ENCODE results near the gene PTDSS2. TPM values are rescaled to one million over a fixed set of nuclear protein-coding genes. Genes with fewer than 3 reads are reported as not detected.
A peak's percentile ranks its signal among the peaks of the same experiment; 100 is the strongest.

Gene PTDSS2
- total RNA-seq, 1 experiment from 2014 or later: 49.5 TPM

DNA sequence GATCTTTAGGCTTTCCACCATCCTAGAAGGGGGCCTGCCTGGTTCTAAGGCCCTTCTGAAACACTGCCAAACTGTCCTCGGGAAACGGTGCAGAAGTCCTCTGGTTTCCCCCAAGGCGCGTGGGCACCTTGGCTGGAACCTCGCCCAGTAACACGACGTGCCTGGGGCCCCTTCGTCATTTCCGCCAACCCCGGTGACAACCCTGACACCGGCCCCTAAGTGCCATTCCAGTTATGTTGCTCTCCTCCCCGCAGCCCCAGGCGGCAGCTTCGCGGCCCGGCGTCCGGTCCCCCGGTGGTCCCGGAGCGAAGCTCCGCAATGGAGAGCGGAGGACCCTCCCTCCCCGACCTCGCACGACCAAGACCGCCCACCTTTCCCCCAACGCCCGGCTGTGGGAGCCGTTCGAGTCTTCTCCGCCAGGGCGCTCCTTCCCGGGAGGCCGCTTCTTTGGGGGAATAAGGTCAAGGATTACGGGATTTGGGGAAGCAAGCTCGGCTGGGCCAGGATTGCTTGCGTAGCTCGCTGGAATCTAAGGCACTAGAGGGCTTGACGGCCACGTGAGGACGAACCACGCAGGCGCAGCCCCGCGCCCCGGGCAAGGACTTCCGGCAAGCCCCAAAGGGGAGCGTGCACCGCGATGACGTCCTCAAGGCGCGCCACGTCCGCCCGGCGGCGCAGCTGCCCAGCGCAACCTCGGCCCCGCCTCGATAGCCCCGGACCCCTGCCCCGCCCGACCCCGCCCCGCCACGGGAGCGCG lies 56.3 kb downstream of the PTDSS2 start (continued):
- TF ChIP-seq SMAD4 (CRISPR knock-in tag; IDR thresholded peaks at IDR 0.05) (no peak), SP1 (CRISPR knock-in tag; conservative IDR thresholded peaks at IDR 0.05) (peak; percentile 98), EMX1 (CRISPR knock-in tag; IDR thresholded peaks at IDR 0.05) (0 out of 2 replicates have a peak, but pooled peaks have one; percentile 62), KAT7 (CRISPR knock-in tag; IDR thresholded peaks at IDR 0.05; ENCODE audit: borderline replicate concordance) (0 out of 2 replicates have a peak, but pooled peaks have one; percentile 23), NFATC4 (CRISPR knock-in tag; IDR thresholded peaks at IDR 0.05) (no peak)
- TF ChIP-seq, protein P1, sequence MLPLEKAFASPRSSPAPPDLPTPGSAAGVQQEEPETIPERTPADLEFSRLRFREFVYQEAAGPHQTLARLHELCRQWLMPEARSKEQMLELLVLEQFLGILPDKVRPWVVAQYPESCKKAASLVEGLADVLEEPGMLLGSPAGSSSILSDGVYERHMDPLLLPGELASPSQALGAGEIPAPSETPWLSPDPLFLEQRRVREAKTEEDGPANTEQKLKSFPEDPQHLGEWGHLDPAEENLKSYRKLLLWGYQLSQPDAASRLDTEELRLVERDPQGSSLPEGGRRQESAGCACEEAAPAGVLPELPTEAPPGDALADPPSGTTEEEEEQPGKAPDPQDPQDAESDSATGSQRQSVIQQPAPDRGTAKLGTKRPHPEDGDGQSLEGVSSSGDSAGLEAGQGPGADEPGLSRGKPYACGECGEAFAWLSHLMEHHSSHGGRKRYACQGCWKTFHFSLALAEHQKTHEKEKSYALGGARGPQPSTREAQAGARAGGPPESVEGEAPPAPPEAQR (CRISPR knock-in tag; IDR thresholded peaks at IDR 0.05): no peak
- TF ChIP-seq, protein P2, sequence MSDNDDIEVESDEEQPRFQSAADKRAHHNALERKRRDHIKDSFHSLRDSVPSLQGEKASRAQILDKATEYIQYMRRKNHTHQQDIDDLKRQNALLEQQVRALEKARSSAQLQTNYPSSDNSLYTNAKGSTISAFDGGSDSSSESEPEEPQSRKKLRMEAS (CRISPR knock-in tag; IDR thresholded peaks at IDR 0.05): peak; percentile 94
- TF ChIP-seq, protein P3, sequence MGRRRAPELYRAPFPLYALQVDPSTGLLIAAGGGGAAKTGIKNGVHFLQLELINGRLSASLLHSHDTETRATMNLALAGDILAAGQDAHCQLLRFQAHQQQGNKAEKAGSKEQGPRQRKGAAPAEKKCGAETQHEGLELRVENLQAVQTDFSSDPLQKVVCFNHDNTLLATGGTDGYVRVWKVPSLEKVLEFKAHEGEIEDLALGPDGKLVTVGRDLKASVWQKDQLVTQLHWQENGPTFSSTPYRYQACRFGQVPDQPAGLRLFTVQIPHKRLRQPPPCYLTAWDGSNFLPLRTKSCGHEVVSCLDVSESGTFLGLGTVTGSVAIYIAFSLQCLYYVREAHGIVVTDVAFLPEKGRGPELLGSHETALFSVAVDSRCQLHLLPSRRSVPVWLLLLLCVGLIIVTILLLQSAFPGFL (CRISPR knock-in tag; IDR thresholded peaks at IDR 0.05; ENCODE audit: borderline replicate concordance): no peak
- TF ChIP-seq, protein P4, sequence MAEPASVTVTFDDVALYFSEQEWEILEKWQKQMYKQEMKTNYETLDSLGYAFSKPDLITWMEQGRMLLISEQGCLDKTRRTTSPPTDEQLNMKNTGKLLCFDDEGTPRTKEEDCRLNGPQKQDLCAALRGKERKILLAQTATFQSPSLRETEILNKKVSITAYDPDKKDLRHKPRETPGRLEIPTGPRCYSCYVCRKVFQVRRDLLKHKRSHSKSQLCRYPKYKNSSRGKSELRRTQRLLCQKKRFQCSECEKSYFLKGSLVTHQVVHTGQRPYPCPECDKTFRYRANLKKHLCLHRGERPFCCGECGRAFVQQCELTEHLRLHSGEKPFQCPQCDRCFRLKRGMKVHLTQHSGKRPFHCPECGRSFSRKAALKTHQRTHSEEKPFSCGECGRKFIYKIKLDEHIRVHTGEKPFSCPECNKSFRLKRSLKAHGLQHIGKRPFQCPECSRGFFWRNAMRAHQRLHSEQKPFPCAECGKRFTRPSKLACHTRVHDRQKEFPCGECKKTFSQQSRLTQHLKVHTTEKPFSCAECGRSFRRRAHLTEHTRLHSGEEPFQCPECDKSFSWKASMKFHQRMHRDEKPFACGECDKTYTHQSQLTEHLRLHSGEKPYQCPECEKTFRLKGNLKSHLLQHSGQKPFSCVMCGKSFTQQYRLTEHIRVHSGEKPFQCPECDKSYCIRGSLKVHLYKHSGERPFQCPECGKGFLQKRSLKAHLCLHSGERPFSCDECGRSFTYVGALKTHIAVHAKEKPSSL (CRISPR knock-in tag; conservative IDR thresholded peaks at IDR 0.05): no peak
- TF ChIP-seq, protein P5, sequence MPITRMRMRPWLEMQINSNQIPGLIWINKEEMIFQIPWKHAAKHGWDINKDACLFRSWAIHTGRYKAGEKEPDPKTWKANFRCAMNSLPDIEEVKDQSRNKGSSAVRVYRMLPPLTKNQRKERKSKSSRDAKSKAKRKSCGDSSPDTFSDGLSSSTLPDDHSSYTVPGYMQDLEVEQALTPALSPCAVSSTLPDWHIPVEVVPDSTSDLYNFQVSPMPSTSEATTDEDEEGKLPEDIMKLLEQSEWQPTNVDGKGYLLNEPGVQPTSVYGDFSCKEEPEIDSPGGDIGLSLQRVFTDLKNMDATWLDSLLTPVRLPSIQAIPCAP (CRISPR knock-in tag; IDR thresholded peaks at IDR 0.05): no peak
- TF ChIP-seq, protein P6, sequence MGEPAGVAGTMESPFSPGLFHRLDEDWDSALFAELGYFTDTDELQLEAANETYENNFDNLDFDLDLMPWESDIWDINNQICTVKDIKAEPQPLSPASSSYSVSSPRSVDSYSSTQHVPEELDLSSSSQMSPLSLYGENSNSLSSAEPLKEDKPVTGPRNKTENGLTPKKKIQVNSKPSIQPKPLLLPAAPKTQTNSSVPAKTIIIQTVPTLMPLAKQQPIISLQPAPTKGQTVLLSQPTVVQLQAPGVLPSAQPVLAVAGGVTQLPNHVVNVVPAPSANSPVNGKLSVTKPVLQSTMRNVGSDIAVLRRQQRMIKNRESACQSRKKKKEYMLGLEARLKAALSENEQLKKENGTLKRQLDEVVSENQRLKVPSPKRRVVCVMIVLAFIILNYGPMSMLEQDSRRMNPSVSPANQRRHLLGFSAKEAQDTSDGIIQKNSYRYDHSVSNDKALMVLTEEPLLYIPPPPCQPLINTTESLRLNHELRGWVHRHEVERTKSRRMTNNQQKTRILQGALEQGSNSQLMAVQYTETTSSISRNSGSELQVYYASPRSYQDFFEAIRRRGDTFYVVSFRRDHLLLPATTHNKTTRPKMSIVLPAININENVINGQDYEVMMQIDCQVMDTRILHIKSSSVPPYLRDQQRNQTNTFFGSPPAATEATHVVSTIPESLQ (CRISPR knock-in tag; IDR thresholded peaks at IDR 0.05): no peak

DNA sequence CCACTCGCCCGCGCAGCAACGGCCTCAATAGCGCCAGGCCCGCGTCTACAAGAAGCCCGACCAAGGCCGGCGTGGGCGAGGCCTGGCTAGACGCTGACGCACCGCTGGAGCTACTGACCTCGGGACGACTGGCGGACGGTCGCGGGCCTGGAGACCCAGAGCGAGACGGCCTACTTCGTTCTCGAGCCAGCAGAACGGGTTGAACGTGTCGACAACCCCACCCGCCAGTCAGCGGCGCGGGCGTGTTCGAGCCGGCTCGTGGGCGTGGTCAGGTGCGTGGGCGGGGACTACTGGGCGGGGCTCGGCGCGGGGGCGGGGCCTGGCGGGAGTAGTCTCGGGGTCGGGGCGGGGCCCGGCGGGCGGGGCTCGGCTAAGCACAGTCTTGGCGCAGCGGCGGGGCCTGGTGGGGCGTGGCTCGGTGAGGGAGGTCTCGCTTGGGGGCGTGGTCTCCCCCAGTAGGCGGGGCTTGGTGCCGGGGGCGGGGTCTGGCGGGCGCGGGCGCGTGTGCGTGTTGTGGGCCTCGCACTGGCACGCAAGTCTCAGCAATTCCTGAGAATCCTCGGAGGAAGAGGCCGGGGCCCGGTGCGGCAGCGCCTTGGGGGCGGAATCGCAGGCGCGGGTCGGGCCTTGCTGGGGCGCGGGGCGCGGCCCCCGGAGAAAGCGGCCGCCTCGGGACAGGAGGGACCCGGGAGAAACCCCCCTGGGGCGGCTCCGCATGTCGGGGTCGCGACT lies 57.1 kb downstream of the PTDSS2 start, which contains the start of gene RNH1:
TSS of gene RNH1 (minus strand) at position 248 of the 732 bp plus-strand sequence. CDS start 5,080 bp downstream, outside the sequence.
- ATAC-seq: peak; percentile 84
- Mint-ChIP-seq H3K4me3 (peak within 1 kb of the TSS; percentile 93), H3K9me3 (no peaks in the 10 kb centered on the region), H3K27me3 (ENCODE audit: low read depth) (no peaks in the 10 kb centered on the region; the same call in 1 of the 2 replicates), H3K27ac (peak within 1 kb of the TSS; percentile 99), H3K4me1 (peaks cover 12% of the 10 kb centered on the region), H3K36me3 (peaks cover 9% of the 10 kb centered on the region; the same call in 1 of the 2 replicates)
- POLR2A ChIA-PET: interaction anchor here (1.0 to 1.2 kb wide), 3 partner anchors 57 to 90 kb away, joined by 4 to 5 read pairs (median 5); partner anchors contain the start of gene PTDSS2
- peak; percentile 97 for DNase-seq (ENCODE audit: low spot score)
- CTCF ChIA-PET: interaction anchor here (1.0 to 2.1 kb wide), 5 partner anchors 9 to 67 kb away, joined by 3 to 17 read pairs (median 5); partner anchors contain the start of genes HRAS and PTDSS2
- TF ChIP-seq ESRRA (CRISPR knock-in tag; IDR thresholded peaks at IDR 0.05; ENCODE audit: borderline replicate concordance) (no peak), RORB (CRISPR knock-in tag; IDR thresholded peaks at IDR 0.05) (no peak), ZNF232 (CRISPR knock-in tag; IDR thresholded peaks at IDR 0.05) (no peak), ETV6 (CRISPR knock-in tag; IDR thresholded peaks at IDR 0.05) (0 out of 2 replicates have a peak, but pooled peaks have one; percentile 56)
- TF ChIP-seq, protein P7, sequence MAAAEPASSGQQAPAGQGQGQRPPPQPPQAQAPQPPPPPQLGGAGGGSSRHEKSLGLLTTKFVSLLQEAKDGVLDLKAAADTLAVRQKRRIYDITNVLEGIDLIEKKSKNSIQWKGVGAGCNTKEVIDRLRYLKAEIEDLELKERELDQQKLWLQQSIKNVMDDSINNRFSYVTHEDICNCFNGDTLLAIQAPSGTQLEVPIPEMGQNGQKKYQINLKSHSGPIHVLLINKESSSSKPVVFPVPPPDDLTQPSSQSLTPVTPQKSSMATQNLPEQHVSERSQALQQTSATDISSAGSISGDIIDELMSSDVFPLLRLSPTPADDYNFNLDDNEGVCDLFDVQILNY (CRISPR knock-in tag; IDR thresholded peaks at IDR 0.05): peak; percentile 74
- TF ChIP-seq, protein P8, sequence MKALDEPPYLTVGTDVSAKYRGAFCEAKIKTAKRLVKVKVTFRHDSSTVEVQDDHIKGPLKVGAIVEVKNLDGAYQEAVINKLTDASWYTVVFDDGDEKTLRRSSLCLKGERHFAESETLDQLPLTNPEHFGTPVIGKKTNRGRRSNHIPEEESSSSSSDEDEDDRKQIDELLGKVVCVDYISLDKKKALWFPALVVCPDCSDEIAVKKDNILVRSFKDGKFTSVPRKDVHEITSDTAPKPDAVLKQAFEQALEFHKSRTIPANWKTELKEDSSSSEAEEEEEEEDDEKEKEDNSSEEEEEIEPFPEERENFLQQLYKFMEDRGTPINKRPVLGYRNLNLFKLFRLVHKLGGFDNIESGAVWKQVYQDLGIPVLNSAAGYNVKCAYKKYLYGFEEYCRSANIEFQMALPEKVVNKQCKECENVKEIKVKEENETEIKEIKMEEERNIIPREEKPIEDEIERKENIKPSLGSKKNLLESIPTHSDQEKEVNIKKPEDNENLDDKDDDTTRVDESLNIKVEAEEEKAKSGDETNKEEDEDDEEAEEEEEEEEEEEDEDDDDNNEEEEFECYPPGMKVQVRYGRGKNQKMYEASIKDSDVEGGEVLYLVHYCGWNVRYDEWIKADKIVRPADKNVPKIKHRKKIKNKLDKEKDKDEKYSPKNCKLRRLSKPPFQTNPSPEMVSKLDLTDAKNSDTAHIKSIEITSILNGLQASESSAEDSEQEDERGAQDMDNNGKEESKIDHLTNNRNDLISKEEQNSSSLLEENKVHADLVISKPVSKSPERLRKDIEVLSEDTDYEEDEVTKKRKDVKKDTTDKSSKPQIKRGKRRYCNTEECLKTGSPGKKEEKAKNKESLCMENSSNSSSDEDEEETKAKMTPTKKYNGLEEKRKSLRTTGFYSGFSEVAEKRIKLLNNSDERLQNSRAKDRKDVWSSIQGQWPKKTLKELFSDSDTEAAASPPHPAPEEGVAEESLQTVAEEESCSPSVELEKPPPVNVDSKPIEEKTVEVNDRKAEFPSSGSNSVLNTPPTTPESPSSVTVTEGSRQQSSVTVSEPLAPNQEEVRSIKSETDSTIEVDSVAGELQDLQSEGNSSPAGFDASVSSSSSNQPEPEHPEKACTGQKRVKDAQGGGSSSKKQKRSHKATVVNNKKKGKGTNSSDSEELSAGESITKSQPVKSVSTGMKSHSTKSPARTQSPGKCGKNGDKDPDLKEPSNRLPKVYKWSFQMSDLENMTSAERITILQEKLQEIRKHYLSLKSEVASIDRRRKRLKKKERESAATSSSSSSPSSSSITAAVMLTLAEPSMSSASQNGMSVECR (CRISPR knock-in tag; IDR thresholded peaks at IDR 0.05; ENCODE audit: borderline replicate concordance): 0 out of 2 replicates have a peak, but pooled peaks have one; percentile 7
- TF ChIP-seq, protein P9, sequence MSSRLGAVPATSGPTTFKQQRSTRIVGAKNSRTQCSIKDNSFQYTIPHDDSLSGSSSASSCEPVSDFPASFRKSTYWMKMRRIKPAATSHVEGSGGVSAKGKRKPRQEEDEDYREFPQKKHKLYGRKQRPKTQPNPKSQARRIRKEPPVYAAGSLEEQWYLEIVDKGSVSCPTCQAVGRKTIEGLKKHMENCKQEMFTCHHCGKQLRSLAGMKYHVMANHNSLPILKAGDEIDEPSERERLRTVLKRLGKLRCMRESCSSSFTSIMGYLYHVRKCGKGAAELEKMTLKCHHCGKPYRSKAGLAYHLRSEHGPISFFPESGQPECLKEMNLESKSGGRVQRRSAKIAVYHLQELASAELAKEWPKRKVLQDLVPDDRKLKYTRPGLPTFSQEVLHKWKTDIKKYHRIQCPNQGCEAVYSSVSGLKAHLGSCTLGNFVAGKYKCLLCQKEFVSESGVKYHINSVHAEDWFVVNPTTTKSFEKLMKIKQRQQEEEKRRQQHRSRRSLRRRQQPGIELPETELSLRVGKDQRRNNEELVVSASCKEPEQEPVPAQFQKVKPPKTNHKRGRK (CRISPR knock-in tag; IDR thresholded peaks at IDR 0.05; ENCODE audit: borderline replicate concordance): no peak
